ENCODE data around the gene HSD17B1. TPM values are rescaled to one million over a fixed set of nuclear protein-coding genes. Genes with fewer than 3 reads are reported as not detected.
A peak's percentile ranks its signal among the peaks of the same experiment; 100 is the strongest.

HSD17B1 gene
- total and polyA plus RNA-seq, 2 of the 13 experiments (the other 11 are each of a cell fraction or from before 2014, with no cell fraction given), result 0.54 to 0.93 TPM

DNA sequence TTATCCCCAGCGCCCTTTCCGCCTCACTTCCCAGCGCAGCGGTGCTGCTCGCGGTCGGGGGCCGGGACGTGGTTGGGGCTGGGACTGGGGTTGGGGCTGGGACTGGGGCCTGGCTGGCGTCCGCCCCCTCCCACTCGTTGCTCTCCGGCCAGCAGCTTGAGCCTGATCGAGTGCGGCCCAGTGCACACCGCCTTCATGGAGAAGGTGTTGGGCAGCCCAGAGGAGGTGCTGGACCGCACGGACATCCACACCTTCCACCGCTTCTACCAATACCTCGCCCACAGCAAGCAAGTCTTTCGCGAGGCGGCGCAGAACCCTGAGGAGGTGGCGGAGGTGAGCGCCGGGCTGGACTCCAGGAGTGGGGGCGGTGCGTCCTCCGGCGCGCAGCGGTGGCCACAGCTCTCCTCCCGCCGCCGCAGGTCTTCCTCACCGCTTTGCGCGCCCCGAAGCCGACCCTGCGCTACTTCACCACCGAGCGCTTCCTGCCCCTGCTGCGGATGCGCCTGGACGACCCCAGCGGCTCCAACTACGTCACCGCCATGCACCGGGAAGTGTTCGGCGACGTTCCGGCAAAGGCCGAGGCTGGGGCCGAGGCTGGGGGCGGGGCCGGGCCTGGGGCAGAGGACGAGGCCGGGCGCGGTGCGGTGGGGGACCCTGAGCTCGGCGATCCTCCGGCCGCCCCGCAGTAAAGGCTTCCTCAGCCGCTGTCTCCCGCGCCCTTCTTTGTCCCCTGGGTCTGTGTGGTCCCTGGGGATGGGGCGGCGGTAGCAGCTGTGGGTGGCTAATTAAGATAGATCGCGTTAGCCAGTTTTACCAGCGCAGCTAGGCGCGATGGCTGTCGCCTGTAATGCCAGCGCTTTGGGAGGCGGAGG is 1.8 kb downstream of the HSD17B1 start (continued):
- TF ChIP-seq RERE (CRISPR knock-in tag; IDR thresholded peaks at IDR 0.05; ENCODE audit: low read depth) (peak; percentile 54; the same call in 1 of the 2 replicates), ZNF7 (CRISPR knock-in tag; IDR thresholded peaks at IDR 0.05) (no peak), DDIT3 (CRISPR knock-in tag; IDR thresholded peaks at IDR 0.05) (no peak; the same call in 1 of the 2 replicates), ZNF432 (CRISPR knock-in tag; IDR thresholded peaks at IDR 0.05; ENCODE audit: borderline replicate concordance) (0 out of 2 replicates have a peak, but pooled peaks have one; percentile 86), NCOA5 (CRISPR knock-in tag; IDR thresholded peaks at IDR 0.05) (no peak), MLXIP (CRISPR knock-in tag; IDR thresholded peaks at IDR 0.05; ENCODE audit: borderline replicate concordance) (no peak), SIX4 (CRISPR knock-in tag; IDR thresholded peaks at IDR 0.05) (no peak), CHD4 (IDR thresholded peaks at IDR 0.05; ENCODE audit: borderline replicate concordance, low read length) (peak; percentile 38; the same call in 1 of the 2 replicates), ELK4 (CRISPR knock-in tag; IDR thresholded peaks at IDR 0.05; ENCODE audit: borderline replicate concordance) (no peak)
- TF ChIP-seq, protein P1, sequence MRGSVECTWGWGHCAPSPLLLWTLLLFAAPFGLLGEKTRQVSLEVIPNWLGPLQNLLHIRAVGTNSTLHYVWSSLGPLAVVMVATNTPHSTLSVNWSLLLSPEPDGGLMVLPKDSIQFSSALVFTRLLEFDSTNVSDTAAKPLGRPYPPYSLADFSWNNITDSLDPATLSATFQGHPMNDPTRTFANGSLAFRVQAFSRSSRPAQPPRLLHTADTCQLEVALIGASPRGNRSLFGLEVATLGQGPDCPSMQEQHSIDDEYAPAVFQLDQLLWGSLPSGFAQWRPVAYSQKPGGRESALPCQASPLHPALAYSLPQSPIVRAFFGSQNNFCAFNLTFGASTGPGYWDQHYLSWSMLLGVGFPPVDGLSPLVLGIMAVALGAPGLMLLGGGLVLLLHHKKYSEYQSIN (CRISPR knock-in tag; IDR thresholded peaks at IDR 0.05; ENCODE audit: borderline replicate concordance), result no peak
- TF ChIP-seq, protein P2, sequence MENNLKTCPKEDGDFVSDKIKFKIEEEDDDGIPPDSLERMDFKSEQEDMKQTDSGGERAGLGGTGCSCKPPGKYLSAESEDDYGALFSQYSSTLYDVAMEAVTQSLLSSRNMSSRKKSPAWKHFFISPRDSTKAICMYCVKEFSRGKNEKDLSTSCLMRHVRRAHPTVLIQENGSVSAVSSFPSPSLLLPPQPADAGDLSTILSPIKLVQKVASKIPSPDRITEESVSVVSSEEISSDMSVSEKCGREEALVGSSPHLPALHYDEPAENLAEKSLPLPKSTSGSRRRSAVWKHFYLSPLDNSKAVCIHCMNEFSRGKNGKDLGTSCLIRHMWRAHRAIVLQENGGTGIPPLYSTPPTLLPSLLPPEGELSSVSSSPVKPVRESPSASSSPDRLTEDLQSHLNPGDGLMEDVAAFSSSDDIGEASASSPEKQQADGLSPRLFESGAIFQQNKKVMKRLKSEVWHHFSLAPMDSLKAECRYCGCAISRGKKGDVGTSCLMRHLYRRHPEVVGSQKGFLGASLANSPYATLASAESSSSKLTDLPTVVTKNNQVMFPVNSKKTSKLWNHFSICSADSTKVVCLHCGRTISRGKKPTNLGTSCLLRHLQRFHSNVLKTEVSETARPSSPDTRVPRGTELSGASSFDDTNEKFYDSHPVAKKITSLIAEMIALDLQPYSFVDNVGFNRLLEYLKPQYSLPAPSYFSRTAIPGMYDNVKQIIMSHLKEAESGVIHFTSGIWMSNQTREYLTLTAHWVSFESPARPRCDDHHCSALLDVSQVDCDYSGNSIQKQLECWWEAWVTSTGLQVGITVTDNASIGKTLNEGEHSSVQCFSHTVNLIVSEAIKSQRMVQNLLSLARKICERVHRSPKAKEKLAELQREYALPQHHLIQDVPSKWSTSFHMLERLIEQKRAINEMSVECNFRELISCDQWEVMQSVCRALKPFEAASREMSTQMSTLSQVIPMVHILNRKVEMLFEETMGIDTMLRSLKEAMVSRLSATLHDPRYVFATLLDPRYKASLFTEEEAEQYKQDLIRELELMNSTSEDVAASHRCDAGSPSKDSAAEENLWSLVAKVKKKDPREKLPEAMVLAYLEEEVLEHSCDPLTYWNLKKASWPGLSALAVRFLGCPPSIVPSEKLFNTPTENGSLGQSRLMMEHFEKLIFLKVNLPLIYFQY (CRISPR knock-in tag; IDR thresholded peaks at IDR 0.05; ENCODE audit: borderline replicate concordance), result peak; percentile 58; the same call in 1 of the 2 replicates
